Right lobe of liver (tissue), 6 donors: Measurements from ENCODE around the gene SULT1B1. TPM values are rescaled to one million over a fixed set of nuclear protein-coding genes. Genes with fewer than 3 reads are reported as not detected.

ENCODE experiments used
- ATAC-seq, 4 donors: fragments of 200-7000 bp; cut with Tn5 transposase; one replicate each; pipeline ENCODE4 v1.9.1; 2020; ENCODE audit warnings: mild to moderate bottlenecking in 4 of 4, moderate library complexity in 4 of 4
- DNase-seq, 3 donors: peaks; one replicate each; pipeline ENCODE4 v3.0.0-alpha.2; 2020
- H3K27ac ChIP-seq, 3 donors: fragments of 200-600 bp; one replicate each; pipeline ENCODE4 v1.8.0; 2022
- H3K27me3 ChIP-seq, 2 donors: fragments of 200-600 bp; one replicate each; pipeline ENCODE4 v1.8.0; 2022
- H3K36me3 ChIP-seq, 4 donors: fragments of 200-600 bp; sonication (generic) in 1 of 4; one replicate each; pipeline versions ENCODE4 v1.5.1 to v1.8.0; 2017 to 2022; ENCODE audit warnings: control low read depth in 1 of 4
- H3K4me1 ChIP-seq, 4 donors: fragments of 200-600 bp; sonication (generic) in 1 of 4; one replicate each; pipeline versions ENCODE4 v1.5.1 to v1.8.0; 2017 to 2022; ENCODE audit warnings: control low read depth in 1 of 4
- H3K4me3 ChIP-seq, 3 donors: fragments of 200-600 bp; one replicate each; pipeline ENCODE4 v1.8.0; 2022
- H3K9me3 ChIP-seq, 4 donors: fragments of 200-600 bp; sonication (generic) in 1 of 4; one replicate each; pipeline versions ENCODE4 v1.5.1 to v1.8.0; 2017 to 2022; ENCODE audit warnings: control low read depth in 1 of 4
- CTCF ChIP-seq, 4 donors: fragments of 200-600 bp in 3 of 4; fragments of 450-650 bp in 1 of 4; IDR thresholded peaks; one replicate each; pipeline versions ENCODE4 v1.5.1 to v1.8.0; 2016 to 2022; ENCODE audit warnings: antibody characterized with exemption in 4 of 4, mild to moderate bottlenecking in 2 of 4
- POLR2A ChIP-seq: fragments of 450-650 bp; IDR thresholded peaks from one replicate; pipeline ENCODE4 v1.6.1; 2017; ENCODE audit warnings: antibody characterized with exemption, mild to moderate bottlenecking
- WGBS: methylation state at CpG from one replicate; pipeline ENCODE4 v1.1.6; 2018; ENCODE audit warnings: low coverage, low lambda C conversion rate; ENCODE audit not compliant: insufficient coverage; ENCODE audit errors: missing lambda C conversion rate; 5-methylcytosine and 5-hydroxymethylcytosine counted together
- intact Hi-C, 2 donors: fragments of 100-400 bp; cut with DNase I; formaldehyde crosslinking; loops; one replicate each; pipeline versions ENCODE4 v1.11.2 to v1.14.1; 2022
- total RNA-seq, 6 experiments: library from RNA; depleted of rRNA in 2 of 6; stranded (reverse); fragments of >200 nt in 2 of 6; fragmentation: NEBNext Ultra II Directional in 3 of 6; extraction: Animal tissue kit (Norgen Biotek cat#: 25700) in 3 of 6; gene quantifications; one replicate each; pipeline versions ENCODE4 v1.1.0 to v1.2.4, GENCODE V29; 2016 to 2023
- donor health status: DM: no; HTN: yes; CAD: no.
- donor health status: DM: no; HTN: no; CAD: no.
- donor health status: DM: no; HTN: no; CAD: no.
- donor health status: DM: no; HTN: yes; CAD: no.
- donor health status: DM: no; HTN: yes; CAD: no.

The SULT1B1 gene
- total RNA-seq, 6 experiments from 2014 or later: 10.0 to 66.3 (median 31.4) TPM

GRCh38 chr4:69765751-69766150 lies 5.3 kb upstream of the SULT1B1 start:
- no peak for ATAC-seq
- DNase-seq: no peak
- H3K4me1 ChIP-seq: no peaks in the 10 kb centered on the region
- H3K4me3 ChIP-seq: no peak overlapping the region
- H3K27me3 ChIP-seq: no peaks in the 10 kb centered on the region
- 86% methylated on average over 1 of the region's 1 CpG for WGBS
- H3K9me3 ChIP-seq: no peaks in the 10 kb centered on the region
- TF ChIP-seq CTCF (IDR thresholded peaks at IDR 0.05): no peak
- no peak for TF ChIP-seq POLR2A
- no peak overlapping the region for H3K27ac ChIP-seq
- intact Hi-C loops: loop anchor here in 1 of 2 donors (10.0 kb wide), 1 partner anchor 59 kb away; no protein-coding TSS in a partner anchor
- no peaks in the 10 kb centered on the region for H3K36me3 ChIP-seq

GRCh38 chr4:69764311-69764710 lies 3.9 kb upstream of the SULT1B1 start:
- peaks cover 0 to 10% (median 5%) of the 10 kb centered on the region in 4 donors for H3K4me1 ChIP-seq
- 30% methylated on average over 1 of the region's 1 CpG for WGBS
- ATAC-seq (no peak), DNase-seq (no peak)
- intact Hi-C loops: loop anchor here in 1 of 2 donors (10.0 kb wide), 1 partner anchor 60 kb away; no protein-coding TSS in a partner anchor
- no peaks in the 10 kb centered on the region for H3K27me3 ChIP-seq
- TF ChIP-seq POLR2A (no peak), CTCF (IDR thresholded peaks at IDR 0.05) (no peak)
- no peaks in the 10 kb centered on the region for H3K36me3 ChIP-seq
- H3K4me3 ChIP-seq: no peak overlapping the region
- no peaks in the 10 kb centered on the region for H3K9me3 ChIP-seq
- no peak overlapping the region for H3K27ac ChIP-seq

- DNase-seq (no peak), ATAC-seq (no peak)
- Histone ChIP-seq H3K4me3 (no peak overlapping the region), H3K36me3 (no peaks in the 10 kb centered on the region), H3K4me1 (peaks cover 0 to 20% (median 5%) of the 10 kb centered on the region in 4 donors), H3K9me3 (no peaks in the 10 kb centered on the region), H3K27me3 (no peaks in the 10 kb centered on the region), H3K27ac (no peak overlapping the region)
- WGBS: 84% methylated on average over 3 of the region's 3 CpGs
- intact Hi-C loops: loop anchor here in 1 of 2 donors (10.0 kb wide), 1 partner anchor 62 kb away; no protein-coding TSS in a partner anchor
- TF ChIP-seq POLR2A: no peak
- no peak for TF ChIP-seq CTCF (IDR thresholded peaks at IDR 0.05)
Observed at GRCh38 chr4:69763233-69763632, 2.8 kb upstream of the SULT1B1 start.

- no peaks in the 10 kb centered on the region for H3K27me3 ChIP-seq
Observed at GRCh38 chr4:69759189-69759604, 1.2 kb downstream of the SULT1B1 start.

More at GRCh38 chr4:69759189-69759604, 1.2 kb downstream of the SULT1B1 start:
- Histone ChIP-seq H3K36me3 (no peaks in the 10 kb centered on the region), H3K27ac (peak overlapping the region; percentile 1 to 56 (median 3)), H3K4me1 (peaks cover 0 to 49% (median 10%) of the 10 kb centered on the region in 4 donors), H3K9me3 (no peaks in the 10 kb centered on the region), H3K4me3 (peak overlapping the region in 2 of 3 donors; percentile 13 to 29)
- 16% methylated on average over 6 of the region's 6 CpGs for WGBS
- ATAC-seq: peak; percentile 43 to 65 (median 58)
- intact Hi-C loops: no loop called here
- peak; percentile 69 for TF ChIP-seq POLR2A
- no peak for TF ChIP-seq CTCF (IDR thresholded peaks at IDR 0.05)
- no peak for DNase-seq
